ENCODE measurements around the gene RMP24.

RMP24 gene

DNA sequence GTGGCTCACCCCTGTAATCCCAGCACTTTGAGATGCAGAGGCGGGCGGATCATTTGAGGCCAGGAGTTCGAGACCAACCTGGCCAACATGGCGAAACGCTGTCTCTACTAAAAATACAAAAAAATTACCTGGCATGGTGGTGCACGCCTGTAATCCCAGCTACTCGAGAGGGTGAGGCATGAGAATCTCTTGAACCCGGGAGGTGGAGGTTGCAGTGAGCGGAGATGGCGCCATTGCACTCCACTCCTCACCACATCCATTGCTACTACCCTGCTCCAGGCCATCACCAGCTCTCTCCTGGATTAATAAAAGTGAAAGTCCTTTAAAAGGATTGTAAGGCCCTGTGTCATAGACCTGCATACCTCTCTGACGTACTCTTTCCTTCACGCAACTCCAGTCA is 1.2 kb downstream of the RMP24 start:
- in situ Hi-C loops (cut with HindIII; ENCODE audit: low sequenced_read_pairs), result no loop called here
- H3K4me3 ChIP-seq (ENCODE audit: low read depth, low read length), result peak overlapping the region; percentile 77
- DNase-seq (ENCODE audit: low read depth, low spot score), result no peak
- no peak for TF ChIP-seq CTCF (IDR thresholded peaks at IDR 0.05; ENCODE audit: low read depth, low read length)

DNA sequence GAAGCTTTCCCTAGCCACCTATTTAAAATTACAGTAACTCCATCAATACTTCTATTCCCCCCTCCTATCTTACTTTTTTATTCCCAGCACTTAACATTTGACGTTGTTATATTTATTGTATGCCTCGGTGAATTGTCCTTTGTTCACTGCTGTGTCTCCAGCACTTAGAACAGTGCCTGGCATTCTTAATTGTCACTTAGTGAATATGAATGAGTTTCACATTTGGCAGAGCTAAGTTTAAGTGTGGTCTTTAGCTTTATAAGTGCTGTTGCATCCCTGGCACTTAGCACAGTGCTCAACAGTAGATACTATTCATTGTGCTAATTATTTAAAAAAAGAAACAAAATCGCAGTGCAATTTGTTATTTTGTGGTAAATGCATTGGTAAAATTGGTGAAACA is 1.7 kb downstream of the RMP24 start:
- in situ Hi-C loops (cut with HindIII; ENCODE audit: low sequenced_read_pairs), result no loop called here
- no peak for TF ChIP-seq CTCF (IDR thresholded peaks at IDR 0.05; ENCODE audit: low read depth, low read length)
- no peak for DNase-seq (ENCODE audit: low read depth, low spot score)
- H3K4me3 ChIP-seq (ENCODE audit: low read depth, low read length), result no peak overlapping the region

- H3K4me3 ChIP-seq (ENCODE audit: low read depth, low read length), result no peak overlapping the region
- DNase-seq (ENCODE audit: low read depth, low spot score), result no peak
- no peak for TF ChIP-seq CTCF (IDR thresholded peaks at IDR 0.05; ENCODE audit: low read depth, low read length)
- in situ Hi-C loops (cut with HindIII; ENCODE audit: low sequenced_read_pairs), result no loop called here
Observed at GRCh38 chr18:35979112-35979511, 6.6 kb downstream of the RMP24 start.

DNA sequence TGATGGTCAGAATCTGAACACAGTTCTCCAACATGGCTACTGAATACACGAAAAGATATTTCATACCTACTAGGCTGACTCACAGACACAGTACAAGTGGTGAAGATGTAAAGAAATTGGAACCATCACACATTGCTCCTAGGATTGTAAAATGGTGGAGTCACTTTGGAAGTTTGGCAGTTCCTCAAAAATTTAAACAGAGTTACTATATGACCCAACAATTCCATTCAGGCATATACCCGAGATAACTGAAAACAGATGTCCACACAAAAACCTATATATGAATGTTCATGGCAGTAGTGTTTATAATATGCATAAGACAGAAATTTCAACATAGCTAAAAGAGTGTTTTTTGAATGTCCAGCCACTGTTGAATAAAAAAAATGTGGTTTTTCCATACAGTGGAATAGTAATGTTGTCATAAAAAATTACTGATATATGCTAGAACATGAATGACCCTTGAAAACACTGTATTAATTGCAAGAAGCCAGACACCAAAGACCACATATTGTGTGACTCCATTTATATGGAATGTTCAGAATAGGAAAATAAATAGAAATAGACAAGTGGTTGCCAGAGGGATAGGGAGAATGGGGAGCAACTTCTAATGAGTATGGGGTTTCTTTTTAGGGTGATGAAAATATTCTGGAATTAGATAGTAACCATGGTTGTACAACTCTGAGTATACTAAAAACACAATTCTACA is 10.1 kb downstream of the RMP24 start:
- TF ChIP-seq CTCF (IDR thresholded peaks at IDR 0.05; ENCODE audit: low read depth, low read length), result no peak
- in situ Hi-C loops (cut with HindIII; ENCODE audit: low sequenced_read_pairs), result no loop called here

DNA sequence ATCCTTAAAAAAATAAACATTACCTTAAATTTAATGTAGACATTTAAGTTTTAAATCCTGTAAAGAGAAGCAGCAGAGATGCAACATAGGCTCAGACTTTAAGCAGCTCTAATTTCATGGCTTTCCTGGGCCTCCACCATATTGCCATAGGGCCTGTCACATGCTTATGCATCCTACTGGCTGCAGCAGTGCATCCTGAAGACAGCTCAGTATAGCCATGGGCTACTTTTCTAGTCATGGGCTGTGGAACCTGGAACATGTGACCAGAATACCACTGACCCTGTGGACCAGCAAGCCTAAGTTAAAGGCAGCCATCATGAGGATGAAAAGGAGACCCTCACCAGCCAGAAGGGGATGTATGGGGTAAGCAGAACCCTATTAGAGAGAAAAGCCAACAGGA is 10.7 kb downstream of the RMP24 start:
- no peak for TF ChIP-seq CTCF (IDR thresholded peaks at IDR 0.05; ENCODE audit: low read depth, low read length)
- in situ Hi-C loops (cut with HindIII; ENCODE audit: low sequenced_read_pairs), result no loop called here
- DNase-seq (ENCODE audit: low read depth, low spot score), result no peak
- no peak overlapping the region for H3K4me3 ChIP-seq (ENCODE audit: low read depth, low read length)

More for the DNA sequence above, 10.1 kb downstream of the RMP24 start:
- H3K4me3 ChIP-seq (ENCODE audit: low read depth, low read length), result no peak overlapping the region
- peak; percentile 69 for DNase-seq (ENCODE audit: low read depth, low spot score)

- in situ Hi-C loops (cut with HindIII; ENCODE audit: low sequenced_read_pairs), result no loop called here
- peak; percentile 61 for DNase-seq (ENCODE audit: low read depth, low spot score)
- no peak for TF ChIP-seq CTCF (IDR thresholded peaks at IDR 0.05; ENCODE audit: low read depth, low read length)
- H3K4me3 ChIP-seq (ENCODE audit: low read depth, low read length), result no peak overlapping the region
Observed at GRCh38 chr18:35983818-35984217, 11.3 kb downstream of the RMP24 start.
